RWPE2 (cell line): ENCODE results near the gene PTPRD.

Experiments
- ATAC-seq: fragments of 200-7000 bp; cut with Tn5 transposase; 3 replicates; pipeline ENCODE4 v1.9.1; 2021; ENCODE audit warnings: low read depth
- DNase-seq: peaks from one replicate; pipeline ENCODE4 v3.0.0-alpha.2; 2020; ENCODE audit warnings: low spot score
- H3K27ac ChIP-seq: fragments of 450-650 bp; 2 replicates; pipeline ENCODE4 v1.5.1; 2017; ENCODE audit warnings: mild to moderate bottlenecking; ENCODE audit not compliant: poor library complexity, severe bottlenecking
- H3K27me3 ChIP-seq: fragments of 250-450 bp; sonication (Bioruptor Pico); 2 replicates; pipeline ENCODE4 v1.5.1; 2021; ENCODE audit warnings: mild to moderate bottlenecking, moderate library complexity; ENCODE audit not compliant: insufficient read depth, poor library complexity, severe bottlenecking
- H3K36me3 ChIP-seq: fragments of 250-450 bp; sonication (Bioruptor Pico); 2 replicates; pipeline ENCODE4 v1.5.1; 2020; ENCODE audit warnings: low read depth, mild to moderate bottlenecking, moderate library complexity
- H3K4me1 ChIP-seq: fragments of 250-450 bp; sonication (Bioruptor Pico); 2 replicates; pipeline ENCODE4 v1.5.1; 2021; ENCODE audit warnings: mild to moderate bottlenecking, moderate library complexity; ENCODE audit not compliant: insufficient read depth, poor library complexity, severe bottlenecking
- H3K4me3 ChIP-seq: fragments of 250-450 bp; sonication (Bioruptor Pico); 2 replicates; pipeline ENCODE4 v1.5.1; 2021; ENCODE audit warnings: mild to moderate bottlenecking, moderate library complexity; ENCODE audit not compliant: severe bottlenecking
- H3K9me3 ChIP-seq: fragments of 250-450 bp; sonication (Bioruptor Pico); 2 replicates; pipeline ENCODE4 v1.5.1; 2021; ENCODE audit warnings: mild to moderate bottlenecking, moderate library complexity; ENCODE audit not compliant: severe bottlenecking
- TF ChIP-seq, protein P1 (sequence below): fragments of 450-650 bp; IDR thresholded peaks from one replicate; pipeline ENCODE4 v1.5.1; 2017; ENCODE audit warnings: mild to moderate bottlenecking, moderate library complexity; ENCODE audit not compliant: poor library complexity, severe bottlenecking

PTPRD gene

DNA sequence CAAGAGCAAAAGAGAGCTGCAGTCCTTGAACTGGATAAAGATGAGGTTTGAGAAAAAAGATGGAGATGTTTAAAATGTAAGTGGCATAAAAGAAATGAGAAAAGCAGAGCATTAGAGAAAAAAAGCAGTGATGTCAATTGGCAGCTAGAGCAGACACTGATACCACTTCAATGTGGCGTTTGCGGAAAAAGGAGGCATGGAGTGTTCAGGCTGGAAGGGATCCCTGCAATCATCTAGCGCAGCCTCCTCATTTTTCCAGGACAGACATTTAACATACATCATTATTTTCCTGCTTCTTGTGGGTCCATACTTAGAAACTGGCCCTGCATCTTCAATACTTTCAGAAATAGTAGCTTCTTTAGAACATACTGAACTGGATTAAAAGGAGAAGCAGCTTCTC is 563.8 kb downstream of the PTPRD start:
- ATAC-seq (no peak), DNase-seq (no peak)
- TF ChIP-seq, protein P1, sequence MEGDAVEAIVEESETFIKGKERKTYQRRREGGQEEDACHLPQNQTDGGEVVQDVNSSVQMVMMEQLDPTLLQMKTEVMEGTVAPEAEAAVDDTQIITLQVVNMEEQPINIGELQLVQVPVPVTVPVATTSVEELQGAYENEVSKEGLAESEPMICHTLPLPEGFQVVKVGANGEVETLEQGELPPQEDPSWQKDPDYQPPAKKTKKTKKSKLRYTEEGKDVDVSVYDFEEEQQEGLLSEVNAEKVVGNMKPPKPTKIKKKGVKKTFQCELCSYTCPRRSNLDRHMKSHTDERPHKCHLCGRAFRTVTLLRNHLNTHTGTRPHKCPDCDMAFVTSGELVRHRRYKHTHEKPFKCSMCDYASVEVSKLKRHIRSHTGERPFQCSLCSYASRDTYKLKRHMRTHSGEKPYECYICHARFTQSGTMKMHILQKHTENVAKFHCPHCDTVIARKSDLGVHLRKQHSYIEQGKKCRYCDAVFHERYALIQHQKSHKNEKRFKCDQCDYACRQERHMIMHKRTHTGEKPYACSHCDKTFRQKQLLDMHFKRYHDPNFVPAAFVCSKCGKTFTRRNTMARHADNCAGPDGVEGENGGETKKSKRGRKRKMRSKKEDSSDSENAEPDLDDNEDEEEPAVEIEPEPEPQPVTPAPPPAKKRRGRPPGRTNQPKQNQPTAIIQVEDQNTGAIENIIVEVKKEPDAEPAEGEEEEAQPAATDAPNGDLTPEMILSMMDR: no peak
- no peak overlapping the region for H3K27ac ChIP-seq
- H3K27me3 ChIP-seq: peaks cover 5% of the 10 kb centered on the region
- H3K36me3 ChIP-seq: no peaks in the 10 kb centered on the region
- H3K9me3 ChIP-seq: no peaks in the 10 kb centered on the region
- no peaks in the 10 kb centered on the region for H3K4me1 ChIP-seq
- no peak overlapping the region for H3K4me3 ChIP-seq

DNA sequence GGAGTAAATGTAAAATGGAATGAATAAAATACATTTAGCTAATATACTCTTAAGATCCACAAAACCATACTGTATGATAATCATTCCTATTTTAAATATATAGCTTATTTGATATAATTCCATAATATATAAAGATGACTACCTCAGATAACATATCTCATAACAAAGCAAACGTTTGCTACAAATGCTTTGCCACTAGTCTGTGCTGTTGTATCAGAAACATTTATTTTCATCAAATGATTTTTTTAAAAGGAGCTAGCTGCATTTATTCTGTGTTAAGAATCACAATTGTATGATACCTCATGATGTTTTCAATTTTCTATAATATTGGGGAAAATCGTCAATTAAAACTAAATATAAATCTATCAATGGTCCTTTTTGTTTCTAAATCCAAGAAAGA is 567.2 kb downstream of the PTPRD start:
- peaks cover 19% of the 10 kb centered on the region for H3K27me3 ChIP-seq
- no peaks in the 10 kb centered on the region for H3K4me1 ChIP-seq
- H3K4me3 ChIP-seq: no peak overlapping the region
- ATAC-seq: no peak
- no peak overlapping the region for H3K27ac ChIP-seq
- H3K36me3 ChIP-seq: no peaks in the 10 kb centered on the region
- TF ChIP-seq, protein P1: peak; percentile 78
- DNase-seq: no peak
- H3K9me3 ChIP-seq: no peaks in the 10 kb centered on the region

- ATAC-seq (no peak), DNase-seq (no peak)
- no peaks in the 10 kb centered on the region for H3K9me3 ChIP-seq
- TF ChIP-seq, protein P1: no peak
- H3K27me3 ChIP-seq: peaks cover 27% of the 10 kb centered on the region
- H3K36me3 ChIP-seq: no peaks in the 10 kb centered on the region
- H3K4me1 ChIP-seq: no peaks in the 10 kb centered on the region
- no peak overlapping the region for H3K27ac ChIP-seq
- no peak overlapping the region for H3K4me3 ChIP-seq
Measured at GRCh38 chr9:10041726-10042229, 571.0 kb downstream of the PTPRD start.

DNA sequence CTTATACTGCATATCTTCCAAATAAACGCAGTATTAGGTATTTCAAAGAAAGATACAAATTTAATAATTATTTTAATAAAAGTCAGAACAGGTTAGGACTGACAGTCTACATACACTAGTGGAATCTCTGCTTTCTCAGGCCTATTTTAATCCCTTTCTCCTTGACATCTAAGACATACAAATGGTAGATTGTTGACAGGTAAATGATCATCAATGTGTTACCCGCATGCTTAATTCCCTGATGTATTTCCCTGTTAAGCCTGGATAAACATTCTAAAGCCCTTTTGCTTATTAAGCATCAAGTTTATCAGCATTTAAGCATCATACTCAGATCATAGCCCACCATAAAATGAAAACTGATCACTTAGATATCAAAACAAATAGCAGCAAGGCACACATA is 576.7 kb downstream of the PTPRD start:
- DNase-seq (no peak), ATAC-seq (no peak)
- Histone ChIP-seq H3K36me3 (no peaks in the 10 kb centered on the region), H3K9me3 (no peaks in the 10 kb centered on the region), H3K27me3 (peaks cover 11% of the 10 kb centered on the region), H3K4me1 (no peaks in the 10 kb centered on the region), H3K27ac (no peak overlapping the region), H3K4me3 (no peak overlapping the region)
- TF ChIP-seq, protein P1: no peak

- no peaks in the 10 kb centered on the region for H3K9me3 ChIP-seq
- no peak overlapping the region for H3K27ac ChIP-seq
- H3K4me3 ChIP-seq: no peak overlapping the region
- no peaks in the 10 kb centered on the region for H3K36me3 ChIP-seq
- TF ChIP-seq, protein P1: no peak
- no peaks in the 10 kb centered on the region for H3K27me3 ChIP-seq
- no peak for ATAC-seq
- H3K4me1 ChIP-seq: no peaks in the 10 kb centered on the region
- no peak for DNase-seq
Measured at GRCh38 chr9:10032166-10032565, 580.6 kb downstream of the PTPRD start.
